Stimulated activated CD8-positive, alpha-beta memory T cell treated with anti-CD3 and anti-CD28 coated beads, Interleukin-7, amount 100 ng/mL, for 48 hours (primary cell): ENCODE data around the gene FNBP1.

Experiments
- DNase-seq, 2 donors: peaks; one replicate each; pipeline ENCODE4 v3.0.0-alpha.2; 2020; ENCODE audit warnings: low read depth in 1 of 2; ENCODE audit errors: extremely low read depth in 1 of 2

FNBP1 gene

GRCh38 chr9:129880654-129881546 lies 162.1 kb downstream of the FNBP1 start:
- no peak for DNase-seq

- DNase-seq, result no peak
Observed at GRCh38 chr9:129879991-129880653, 162.9 kb downstream of the FNBP1 start.

GRCh38 chr9:129879103-129879699 lies 163.8 kb downstream of the FNBP1 start:
- no peak for DNase-seq

- no peak for DNase-seq
Observed at GRCh38 chr9:129878291-129878690, 164.7 kb downstream of the FNBP1 start.

GRCh38 chr9:129876815-129877214 lies 166.2 kb downstream of the FNBP1 start:
- no peak for DNase-seq

- DNase-seq, result no peak
Observed at GRCh38 chr9:129875687-129876395, 167.1 kb downstream of the FNBP1 start.

- no peak for DNase-seq
Observed at GRCh38 chr9:129875181-129875611, 167.8 kb downstream of the FNBP1 start.

- no peak for DNase-seq
Observed at GRCh38 chr9:129874261-129875101, 168.5 kb downstream of the FNBP1 start.

- DNase-seq, result no peak
Observed at GRCh38 chr9:129873563-129874190, 169.3 kb downstream of the FNBP1 start.

- no peak for DNase-seq
Observed at GRCh38 chr9:129871046-129871445, 171.9 kb downstream of the FNBP1 start.

- no peak for DNase-seq
Observed at GRCh38 chr9:129869585-129870501, 173.1 kb downstream of the FNBP1 start.

GRCh38 chr9:129868872-129869486 lies 174.0 kb downstream of the FNBP1 start:
- peak; percentile 73 to 85 for DNase-seq

GRCh38 chr9:129868023-129868871 lies 174.7 kb downstream of the FNBP1 start:
- no peak for DNase-seq

GRCh38 chr9:129867136-129868022 lies 175.6 kb downstream of the FNBP1 start:
- DNase-seq, result no peak

GRCh38 chr9:129866394-129867135 lies 176.4 kb downstream of the FNBP1 start:
- DNase-seq, result no peak
